SK-N-SH (cell line): ENCODE measurements around the gene CTU1. TPM values are rescaled to one million over a fixed set of nuclear protein-coding genes. Genes with fewer than 3 reads are reported as not detected.

Source experiments
- CTCF ChIA-PET: fragments of 300-600, 350-600 bp; formaldehyde crosslinking; extraction: SDS; loops from one replicate; lab custom pipeline; 2021; lab: Yijun Ruan, JAX
- POLR2A ChIA-PET: fragments of 350-600 bp; sonication (Branson Sonifier 250); formaldehyde crosslinking; extraction: SDS; loops from one replicate; lab custom pipeline; 2020; ENCODE audit warnings: antibody characterized with exemption, inconsistent platforms; lab: Yijun Ruan, JAX
- DNase-seq: peaks from one replicate; pipeline ENCODE4 v3.0.0; 2012
- H2AFZ ChIP-seq: fragments of 200-600 bp; sonication (generic); 2 replicates; pipeline ENCODE4 v1.8.1; 2016; ENCODE audit warnings: antibody characterized with exemption, mild to moderate bottlenecking, low read depth
- H3F3A ChIP-seq: fragments of 200-600 bp; sonication (generic); replicated peaks from 2 replicates; pipeline ENCODE3; 2016; ENCODE audit warnings: antibody characterized with exemption, mild to moderate bottlenecking; ENCODE audit not compliant: insufficient read depth
- H3K27ac ChIP-seq, 2 experiments: fragments of 200-500 bp in 1 of 2; fragments of 200-600 bp in 1 of 2; sonication (Bioruptor generic) in 1 of 2; sonication (generic), shearing (Covaris generic) in 1 of 2; 2 replicates each; pipeline versions ENCODE4 v1.5.1 to v1.6.1; 2014 to 2016; ENCODE audit warnings: low read depth in 2 of 2, inconsistent platforms in 1 of 2, low read length in 1 of 2, mild to moderate bottlenecking in 1 of 2, mixed read lengths in 1 of 2
- H3K27me3 ChIP-seq: fragments of 200-600 bp; sonication (generic), shearing (Covaris generic); 2 replicates; pipeline ENCODE4 v1.6.1; 2016; ENCODE audit warnings: mixed run types; ENCODE audit not compliant: insufficient read depth
- H3K36me3 ChIP-seq, 2 experiments: fragments of 200-500 bp in 1 of 2; fragments of 200-600 bp in 1 of 2; sonication (Bioruptor generic) in 1 of 2; sonication (generic) in 1 of 2; replicated peaks in 1 of 2; 2 replicates each; pipeline versions ENCODE3 to v1.5.1; 2014 to 2016; ENCODE audit warnings: low read length in 1 of 2, mild to moderate bottlenecking in 1 of 2; ENCODE audit not compliant: insufficient read depth in 2 of 2, control insufficient read depth in 1 of 2
- H3K4me1 ChIP-seq, 2 experiments: fragments of 200-500 bp in 1 of 2; fragments of 200-600 bp in 1 of 2; sonication (Bioruptor generic) in 1 of 2; sonication (generic), shearing (Covaris generic) in 1 of 2; 2 replicates each; pipeline versions ENCODE4 v1.5.1 to v1.6.1; 2014 to 2016; ENCODE audit warnings: low read depth in 1 of 2, low read length in 1 of 2, mixed run types in 1 of 2; ENCODE audit not compliant: insufficient read depth in 2 of 2, control insufficient read depth in 1 of 2
- H3K4me2 ChIP-seq: fragments of 200-600 bp; sonication (generic), shearing (Covaris generic); 2 replicates; pipeline ENCODE4 v1.6.1; 2017; ENCODE audit warnings: mixed run types
- H3K4me3 ChIP-seq, 2 experiments: fragments of 200-500 bp in 1 of 2; fragments of 200-600 bp in 1 of 2; sonication (Bioruptor generic) in 1 of 2; sonication (generic), shearing (Covaris generic) in 1 of 2; 2 replicates each; pipeline versions ENCODE4 v1.5.1 to v1.8.1; 2014 to 2016; ENCODE audit warnings: low read depth in 2 of 2, inconsistent platforms in 1 of 2, low read length in 1 of 2, mild to moderate bottlenecking in 1 of 2, mixed read lengths in 1 of 2, moderate library complexity in 1 of 2
- H3K79me2 ChIP-seq: fragments of 200-600 bp; sonication (generic); 2 replicates; pipeline ENCODE4 v1.8.1; 2017; ENCODE audit warnings: mild to moderate bottlenecking; ENCODE audit not compliant: insufficient read depth
- H3K9ac ChIP-seq: fragments of 200-600 bp; sonication (generic); 2 replicates; pipeline ENCODE4 v1.6.1; 2017; ENCODE audit warnings: mixed run types
- H3K9me2 ChIP-seq: fragments of 200-600 bp; sonication (generic); 2 replicates; pipeline ENCODE4 v1.6.1; 2017; ENCODE audit warnings: mixed run types
- H3K9me3 ChIP-seq: fragments of 200-600 bp; sonication (generic); 2 replicates; pipeline ENCODE4 v1.6.1; 2017; ENCODE audit warnings: mixed run types, mild to moderate bottlenecking, moderate library complexity
- H4K20me1 ChIP-seq: fragments of 200-600 bp; sonication (generic); 2 replicates; pipeline ENCODE4 v1.6.1; 2017; ENCODE audit warnings: mild to moderate bottlenecking, mixed run types; ENCODE audit not compliant: insufficient read depth
- EP300 ChIP-seq, 2 experiments: IDR thresholded peaks; 2 replicates each; pipeline versions ENCODE4 v1.4.0 to v1.6.1; 2012; ENCODE audit warnings: borderline replicate concordance in 1 of 2, low read depth in 1 of 2, low read length in 1 of 2
- FOSL2 ChIP-seq: IDR thresholded peaks from 2 replicates; pipeline ENCODE4 v1.4.0; 2012; ENCODE audit warnings: low read depth, mild to moderate bottlenecking, moderate library complexity, borderline replicate concordance
- FOXJ3 ChIP-seq: sonication (generic); formaldehyde crosslinking; IDR thresholded peaks from 2 replicates; pipeline ENCODE4 v1.5.1; 2020; ENCODE audit warnings: mild to moderate bottlenecking, missing genetic modification reagents
- MEF2A ChIP-seq: IDR thresholded peaks from 2 replicates; pipeline ENCODE4 v1.4.0; 2012; ENCODE audit warnings: low read depth, borderline replicate concordance
- MXI1 ChIP-seq: IDR thresholded peaks from 2 replicates; pipeline ENCODE4 v1.6.1; 2012; ENCODE audit warnings: mild to moderate bottlenecking, low read depth, low read length, improper control_type of control experiment
- NFIC ChIP-seq: IDR thresholded peaks from 2 replicates; pipeline ENCODE4 v1.4.0; 2012; ENCODE audit warnings: borderline replicate concordance
- NRF1 ChIP-seq: IDR thresholded peaks from 2 replicates; pipeline ENCODE4 v1.6.1; 2012; ENCODE audit warnings: low read depth, mild to moderate bottlenecking, low read length
- RXRA ChIP-seq: IDR thresholded peaks from 2 replicates; pipeline ENCODE4 v1.4.0; 2012; ENCODE audit warnings: low read depth, mild to moderate bottlenecking, borderline replicate concordance
- SIN3A ChIP-seq: IDR thresholded peaks from 2 replicates; pipeline ENCODE4 v1.6.1; 2012; ENCODE audit warnings: low read depth, mild to moderate bottlenecking, low read length, moderate library complexity, borderline replicate concordance
- YY1 ChIP-seq: IDR thresholded peaks from 2 replicates; pipeline ENCODE4 v1.4.0; 2012; ENCODE audit warnings: low read depth, mild to moderate bottlenecking
- WGBS: methylation state at CpG from one replicate; pipeline ENCODE4 v1.1.6; 2017; ENCODE audit warnings: low lambda C conversion rate; 5-methylcytosine and 5-hydroxymethylcytosine counted together
- polyA plus RNA-seq, 3 experiments: library from polyadenylated mRNA; depleted of rRNA; stranded (reverse); fragments of >200 nt; gene quantifications; 2 replicates each; pipeline ENCODE4 v1.2.3, GENCODE V29; 2012
- TF ChIP-seq, protein P1 (sequence below): IDR thresholded peaks from 2 replicates; pipeline ENCODE4 v1.4.0; 2012; ENCODE audit warnings: low read depth, borderline replicate concordance
- TF ChIP-seq, protein P2 (sequence below): IDR thresholded peaks from 2 replicates; pipeline ENCODE4 v1.4.0; 2012; ENCODE audit warnings: low read depth, borderline replicate concordance
- TF ChIP-seq, protein P3 (sequence below): fragments of 150-350 bp; IDR thresholded peaks from 2 replicates; pipeline ENCODE4 v1.6.1; 2017; ENCODE audit warnings: antibody characterized with exemption, low read length, low read depth, borderline replicate concordance

CTU1 gene
- polyA plus RNA-seq, 1 of the 3 experiments (the other 2 are of a cell fraction): 8.8 TPM

DNA sequence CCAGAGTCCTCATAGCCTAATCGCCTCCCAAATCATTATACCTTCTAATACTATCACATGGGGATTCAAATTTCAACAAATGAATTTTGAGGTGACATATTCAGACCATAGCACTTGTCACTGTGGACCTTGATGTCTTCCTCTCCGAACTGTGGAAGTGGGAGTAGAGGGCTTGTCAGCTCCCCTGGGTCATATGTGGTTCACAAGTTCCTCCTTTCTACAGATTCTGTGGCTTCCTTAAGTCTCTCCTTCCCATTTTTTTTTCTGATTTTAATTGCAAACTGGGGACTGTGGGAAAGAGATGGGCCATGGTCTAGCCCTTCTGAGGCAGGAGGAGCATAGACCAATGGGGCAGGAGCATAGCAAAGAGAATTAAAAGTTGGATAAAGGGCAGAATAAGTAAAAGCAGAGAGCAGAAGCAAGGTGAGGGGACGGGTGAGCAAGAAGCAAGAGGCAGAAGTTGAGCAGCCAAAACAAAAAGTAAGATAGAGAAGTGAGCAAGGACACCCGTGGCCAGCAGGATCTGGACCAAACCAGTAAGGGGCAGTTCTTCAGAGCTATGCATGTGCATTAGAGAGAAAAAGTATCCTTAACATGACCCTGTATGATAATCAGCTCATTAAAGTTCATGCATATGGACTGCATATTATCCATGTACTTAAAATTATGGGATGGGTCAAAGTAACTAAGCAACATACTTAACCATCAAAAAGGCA lies 31.2 kb upstream of the CTU1 start:
- DNase-seq: no peak
- no peak for TF ChIP-seq SIN3A
- TF ChIP-seq, protein P1, sequence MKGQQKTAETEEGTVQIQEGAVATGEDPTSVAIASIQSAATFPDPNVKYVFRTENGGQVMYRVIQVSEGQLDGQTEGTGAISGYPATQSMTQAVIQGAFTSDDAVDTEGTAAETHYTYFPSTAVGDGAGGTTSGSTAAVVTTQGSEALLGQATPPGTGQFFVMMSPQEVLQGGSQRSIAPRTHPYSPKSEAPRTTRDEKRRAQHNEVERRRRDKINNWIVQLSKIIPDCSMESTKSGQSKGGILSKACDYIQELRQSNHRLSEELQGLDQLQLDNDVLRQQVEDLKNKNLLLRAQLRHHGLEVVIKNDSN: no peak
- no peak for TF ChIP-seq NRF1
- TF ChIP-seq RXRA: no peak
- TF ChIP-seq FOSL2: no peak
- no peak for TF ChIP-seq MXI1
- no peak for TF ChIP-seq FOXJ3 (CRISPR knock-in tag)
- no peak for TF ChIP-seq MEF2A
- TF ChIP-seq, protein P2, sequence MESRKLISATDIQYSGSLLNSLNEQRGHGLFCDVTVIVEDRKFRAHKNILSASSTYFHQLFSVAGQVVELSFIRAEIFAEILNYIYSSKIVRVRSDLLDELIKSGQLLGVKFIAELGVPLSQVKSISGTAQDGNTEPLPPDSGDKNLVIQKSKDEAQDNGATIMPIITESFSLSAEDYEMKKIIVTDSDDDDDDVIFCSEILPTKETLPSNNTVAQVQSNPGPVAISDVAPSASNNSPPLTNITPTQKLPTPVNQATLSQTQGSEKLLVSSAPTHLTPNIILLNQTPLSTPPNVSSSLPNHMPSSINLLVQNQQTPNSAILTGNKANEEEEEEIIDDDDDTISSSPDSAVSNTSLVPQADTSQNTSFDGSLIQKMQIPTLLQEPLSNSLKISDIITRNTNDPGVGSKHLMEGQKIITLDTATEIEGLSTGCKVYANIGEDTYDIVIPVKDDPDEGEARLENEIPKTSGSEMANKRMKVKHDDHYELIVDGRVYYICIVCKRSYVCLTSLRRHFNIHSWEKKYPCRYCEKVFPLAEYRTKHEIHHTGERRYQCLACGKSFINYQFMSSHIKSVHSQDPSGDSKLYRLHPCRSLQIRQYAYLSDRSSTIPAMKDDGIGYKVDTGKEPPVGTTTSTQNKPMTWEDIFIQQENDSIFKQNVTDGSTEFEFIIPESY: no peak
- no peak for TF ChIP-seq EP300 (IDR thresholded peaks at IDR 0.05; ENCODE audit: borderline replicate concordance in 1 of 2, low read depth in 1 of 2, low read length in 1 of 2)
- TF ChIP-seq NFIC: no peak
- no peak for TF ChIP-seq YY1
- ChIA-PET CTCF (interaction anchor here (0.9 to 1.7 kb wide), 2 partner anchors 9 to 19 kb away, joined by 3 to 4 read pairs; no protein-coding TSS in a partner anchor), POLR2A (no interaction called here)
- H3K4me1 ChIP-seq: no peaks in the 10 kb centered on the region
- no peaks in the 10 kb centered on the region for H4K20me1 ChIP-seq
- no peak overlapping the region for H3K9ac ChIP-seq
- H3F3A ChIP-seq: no peaks in the 10 kb centered on the region
- H3K36me3 ChIP-seq: no peaks in the 10 kb centered on the region
- no peak overlapping the region for H2AFZ ChIP-seq
- H3K9me3 ChIP-seq: no peaks in the 10 kb centered on the region
- H3K4me3 ChIP-seq: no peak overlapping the region
- H3K79me2 ChIP-seq: no peaks in the 10 kb centered on the region
- H3K27me3 ChIP-seq: peaks cover 57% of the 10 kb centered on the region
- no peak overlapping the region for H3K4me2 ChIP-seq
- H3K9me2 ChIP-seq: no peaks in the 10 kb centered on the region
- WGBS: 2% methylated on average over 4 of the region's 4 CpGs
- no peak overlapping the region for H3K27ac ChIP-seq

DNA sequence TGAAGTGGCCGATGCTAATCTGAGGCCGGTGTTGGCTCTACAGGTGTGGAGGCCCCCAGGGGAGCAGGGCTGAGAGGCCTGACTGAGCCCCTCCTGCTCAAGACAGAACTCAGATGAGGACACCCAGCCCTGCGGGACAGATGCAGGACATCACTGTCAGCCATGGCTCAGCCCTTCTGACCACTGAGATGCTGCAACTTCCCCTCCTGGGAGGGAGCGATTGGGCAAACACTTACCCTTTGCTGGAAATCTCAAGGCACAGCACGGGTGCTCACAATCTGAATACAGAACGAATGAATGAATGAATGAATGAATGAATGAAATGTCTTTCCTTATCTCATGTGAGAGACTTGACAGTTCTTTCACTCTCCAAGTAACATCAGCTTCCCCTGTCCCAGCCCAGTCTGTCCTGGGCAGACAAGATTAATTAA lies 30.4 kb upstream of the CTU1 start:
- no peaks in the 10 kb centered on the region for H3K9me2 ChIP-seq
- no peaks in the 10 kb centered on the region for H3F3A ChIP-seq
- no peak overlapping the region for H3K4me3 ChIP-seq
- H3K27me3 ChIP-seq: peaks cover 50% of the 10 kb centered on the region
- CTCF ChIA-PET: no interaction called here
- no peak overlapping the region for H3K9ac ChIP-seq
- H3K4me2 ChIP-seq: no peak overlapping the region
- H3K27ac ChIP-seq: no peak overlapping the region
- H3K4me1 ChIP-seq: no peaks in the 10 kb centered on the region
- H4K20me1 ChIP-seq: no peaks in the 10 kb centered on the region
- H3K79me2 ChIP-seq: no peaks in the 10 kb centered on the region
- H3K36me3 ChIP-seq: no peaks in the 10 kb centered on the region
- POLR2A ChIA-PET: no interaction called here
- no peaks in the 10 kb centered on the region for H3K9me3 ChIP-seq
- 9% methylated on average over 5 of the region's 6 CpGs for WGBS
- H2AFZ ChIP-seq: no peak overlapping the region
- TF ChIP-seq, protein P3, sequence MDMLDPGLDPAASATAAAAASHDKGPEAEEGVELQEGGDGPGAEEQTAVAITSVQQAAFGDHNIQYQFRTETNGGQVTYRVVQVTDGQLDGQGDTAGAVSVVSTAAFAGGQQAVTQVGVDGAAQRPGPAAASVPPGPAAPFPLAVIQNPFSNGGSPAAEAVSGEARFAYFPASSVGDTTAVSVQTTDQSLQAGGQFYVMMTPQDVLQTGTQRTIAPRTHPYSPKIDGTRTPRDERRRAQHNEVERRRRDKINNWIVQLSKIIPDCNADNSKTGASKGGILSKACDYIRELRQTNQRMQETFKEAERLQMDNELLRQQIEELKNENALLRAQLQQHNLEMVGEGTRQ: no peak
- DNase-seq: no peak
